Muscle of leg (tissue), 11 donors: Measurements from ENCODE around the gene HS2ST1. TPM values are rescaled to one million over a fixed set of nuclear protein-coding genes. Genes with fewer than 3 reads are reported as not detected.
"Not testable (repeated sequence)": the region's sequence is repeated elsewhere in the genome, so short reads cannot be mapped to it uniquely, and the experiment has no call there.

Experiments used
- DNase-seq: peaks from one replicate; pipeline ENCODE4 v3.0.0; 2013
- H3K27ac ChIP-seq: one replicate; pipeline ENCODE4 v1.5.1; 2013; ENCODE audit warnings: mild to moderate bottlenecking, low read length, control low read depth
- H3K27me3 ChIP-seq: one replicate; pipeline ENCODE4 v1.6.1; 2013; ENCODE audit warnings: low read length; ENCODE audit not compliant: control insufficient read depth, insufficient read depth
- H3K36me3 ChIP-seq: one replicate; pipeline ENCODE4 v1.6.1; 2013; ENCODE audit warnings: low read length; ENCODE audit not compliant: control insufficient read depth, insufficient read depth
- H3K4me1 ChIP-seq: one replicate; pipeline ENCODE4 v1.6.1; 2013; ENCODE audit warnings: low read length; ENCODE audit not compliant: control insufficient read depth, insufficient read depth
- H3K4me3 ChIP-seq: one replicate; pipeline ENCODE4 v1.5.1; 2013; ENCODE audit warnings: low read length, control low read depth
- H3K9me3 ChIP-seq: replicated peaks from 2 replicates; pipeline ENCODE4 v1.6.1; 2013; ENCODE audit warnings: low read depth, low read length; ENCODE audit not compliant: control insufficient read depth
- WGBS: methylation state at CpG from one replicate; pipeline ENCODE4 v1.1.5; 2013; ENCODE audit warnings: missing lambda C conversion rate; ENCODE audit not compliant: insufficient coverage; 5-methylcytosine and 5-hydroxymethylcytosine counted together
- polyA plus RNA-seq, 8 donors: library from polyadenylated mRNA; unstranded; fragments of 120-200 nt; gene quantifications; one replicate each; pipeline versions ENCODE4 v1.2.1 to v1.2.3, GENCODE V29; 2013; ENCODE audit warnings: inconsistent platforms in 1 of 8, low replicate concordance in 1 of 8; ENCODE audit not compliant: insufficient read length in 8 of 8, insufficient read depth in 1 of 8
- total RNA-seq: library from RNA; stranded (reverse); fragments of 120-200 nt; gene quantifications from one replicate; pipeline ENCODE4 v1.2.4, GENCODE V29; 2013

HS2ST1 gene
- total and polyA plus RNA-seq, 9 donors = 12.4 to 25.5 (median 18.9) TPM

DNA sequence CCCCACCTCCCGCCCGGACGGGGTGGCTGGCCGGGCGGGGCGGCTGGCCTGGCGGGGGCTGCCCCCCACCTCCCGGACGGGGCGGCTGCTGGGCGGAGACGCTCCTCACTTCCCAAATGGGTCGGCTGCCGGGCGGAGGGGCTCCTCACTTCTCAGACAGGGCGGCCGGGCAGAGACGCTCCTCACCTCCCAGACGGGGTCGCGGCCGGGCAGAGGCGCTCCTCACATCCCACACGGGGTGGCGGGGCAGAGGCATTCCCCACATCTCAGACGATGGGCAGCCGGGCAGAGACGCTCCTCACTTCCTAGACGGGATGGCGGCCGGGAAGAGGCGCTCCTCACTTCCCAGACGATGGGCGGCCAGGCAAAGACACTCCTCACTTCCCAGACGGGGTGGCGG is 49.4 kb downstream of the HS2ST1 start:
- 95% methylated on average over 15 of the region's 36 CpGs for WGBS
- not testable (repeated sequence) for H3K4me1 ChIP-seq, H3K27me3 ChIP-seq, H3K36me3 ChIP-seq, H3K9me3 ChIP-seq, H3K27ac ChIP-seq, H3K4me3 ChIP-seq, DNase-seq

DNA sequence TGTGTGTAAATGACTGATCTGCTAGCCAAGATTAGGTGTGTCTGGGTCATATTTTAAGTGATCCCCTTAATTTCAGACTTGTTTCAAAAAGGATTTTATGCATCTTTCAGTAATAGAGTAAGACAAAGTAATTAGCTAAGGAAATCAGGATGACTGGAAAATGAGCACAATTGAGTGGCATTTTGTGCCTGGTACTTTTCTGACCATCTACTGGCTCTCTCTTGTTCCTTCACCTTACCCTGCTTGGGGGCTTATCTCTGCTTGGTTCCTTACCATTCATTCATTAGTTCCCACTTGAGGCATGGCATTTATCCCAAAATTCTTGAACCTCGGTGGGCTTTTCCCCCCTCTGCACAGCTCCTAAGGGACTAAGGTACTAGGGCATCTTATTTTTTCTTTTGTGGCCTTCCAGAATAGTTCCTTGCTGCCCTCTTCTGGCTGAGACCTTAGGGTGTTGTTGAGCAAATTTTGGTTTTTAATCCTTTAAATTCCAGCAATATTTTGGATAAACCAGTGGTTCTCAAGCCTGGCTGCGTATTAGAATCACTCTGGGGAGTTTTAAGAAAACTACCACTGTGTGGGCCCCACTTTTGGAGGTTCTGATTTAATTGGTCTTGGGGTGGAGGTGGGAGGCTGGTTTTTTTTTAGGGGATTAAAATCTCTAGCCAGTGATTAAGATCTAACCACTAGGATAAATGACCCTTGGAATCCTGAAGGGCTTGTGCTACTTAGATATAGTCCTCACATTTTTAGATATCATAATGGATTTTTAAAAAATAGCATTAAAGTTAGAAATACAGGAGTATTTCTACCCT is 50.8 kb downstream of the HS2ST1 start:
- Histone ChIP-seq H3K4me1 (no peaks in the 10 kb centered on the region), H3K27me3 (no peaks in the 10 kb centered on the region), H3K27ac (no peak overlapping the region), H3K4me3 (no peak overlapping the region), H3K9me3 (no peaks in the 10 kb centered on the region), H3K36me3 (no peaks in the 10 kb centered on the region)
- peak; percentile 34 for DNase-seq
- no CpG with 5 or more reads among the region's 2 CpGs for WGBS

DNA sequence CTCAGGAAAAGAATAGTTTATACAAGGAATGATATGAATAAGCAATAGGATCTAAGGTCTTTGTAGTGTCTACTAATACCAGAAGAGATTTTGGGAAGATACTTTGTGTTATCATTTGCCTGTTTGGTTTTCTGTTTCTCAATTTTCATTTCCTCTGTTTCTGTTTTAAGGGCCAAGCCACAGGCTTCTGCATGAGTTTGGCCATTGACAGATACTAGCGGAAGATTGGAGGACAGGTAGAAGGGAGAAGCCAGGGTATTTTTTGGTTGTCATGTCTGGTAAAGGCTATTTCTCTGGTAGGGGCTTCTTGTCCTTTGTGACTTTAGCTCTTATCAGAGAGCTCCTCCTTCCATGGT is 51.4 kb downstream of the HS2ST1 start:
- Histone ChIP-seq H3K4me1 (no peaks in the 10 kb centered on the region), H3K9me3 (no peaks in the 10 kb centered on the region), H3K27me3 (no peaks in the 10 kb centered on the region), H3K36me3 (no peaks in the 10 kb centered on the region), H3K4me3 (no peak overlapping the region), H3K27ac (no peak overlapping the region)
- no peak for DNase-seq
- WGBS = 100% methylated on average over 1 of the region's 1 CpG

DNA sequence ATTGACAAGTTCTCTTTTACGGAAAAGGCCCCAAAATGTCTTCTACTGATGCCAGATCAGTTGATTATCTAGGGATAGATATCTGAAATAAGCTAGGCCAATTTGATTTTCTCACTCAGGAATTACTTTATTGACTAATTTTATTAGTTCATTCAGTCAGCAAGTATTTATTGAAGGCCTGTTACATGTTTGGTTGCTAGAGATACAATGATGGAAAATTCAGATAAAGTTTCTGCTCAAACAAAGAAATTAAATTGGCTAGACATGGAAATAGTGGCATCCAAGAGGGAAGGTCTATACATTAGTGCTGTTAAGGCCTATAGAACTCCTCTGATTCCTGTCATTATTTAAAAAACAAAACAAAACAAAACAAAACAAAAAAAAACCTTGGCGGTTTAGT is 56.5 kb downstream of the HS2ST1 start:
- no CpG with 5 or more reads among the region's 2 CpGs for WGBS
- Histone ChIP-seq H3K27ac (no peak overlapping the region), H3K4me1 (no peaks in the 10 kb centered on the region), H3K36me3 (no peaks in the 10 kb centered on the region), H3K9me3 (no peaks in the 10 kb centered on the region), H3K27me3 (no peaks in the 10 kb centered on the region), H3K4me3 (no peak overlapping the region)
- DNase-seq = peak; percentile 8

DNA sequence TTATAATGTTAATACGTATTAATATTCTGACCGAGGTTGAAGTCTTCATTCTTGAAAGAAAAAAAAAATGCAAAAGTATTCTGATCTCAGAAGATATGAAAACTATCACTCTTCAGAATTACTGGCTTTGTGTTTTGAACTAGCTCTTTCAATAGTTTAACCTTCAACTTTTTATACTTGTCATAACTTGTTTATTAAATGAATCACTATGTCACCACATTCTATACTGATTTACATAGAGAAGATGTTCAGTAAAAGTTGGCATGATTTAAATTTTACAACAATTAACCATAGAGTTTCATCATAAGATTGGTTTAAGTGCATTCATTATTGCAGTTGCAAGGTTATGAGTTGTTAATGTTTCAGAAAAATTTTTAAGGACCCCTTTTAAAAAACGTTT is 57.3 kb downstream of the HS2ST1 start:
- no peak for DNase-seq
- H3K36me3 ChIP-seq = no peaks in the 10 kb centered on the region
- no peaks in the 10 kb centered on the region for H3K9me3 ChIP-seq
- H3K4me3 ChIP-seq = no peak overlapping the region
- no peak overlapping the region for H3K27ac ChIP-seq
- H3K4me1 ChIP-seq = no peaks in the 10 kb centered on the region
- no peaks in the 10 kb centered on the region for H3K27me3 ChIP-seq
- WGBS = no CpG with 5 or more reads among the region's 3 CpGs

DNA sequence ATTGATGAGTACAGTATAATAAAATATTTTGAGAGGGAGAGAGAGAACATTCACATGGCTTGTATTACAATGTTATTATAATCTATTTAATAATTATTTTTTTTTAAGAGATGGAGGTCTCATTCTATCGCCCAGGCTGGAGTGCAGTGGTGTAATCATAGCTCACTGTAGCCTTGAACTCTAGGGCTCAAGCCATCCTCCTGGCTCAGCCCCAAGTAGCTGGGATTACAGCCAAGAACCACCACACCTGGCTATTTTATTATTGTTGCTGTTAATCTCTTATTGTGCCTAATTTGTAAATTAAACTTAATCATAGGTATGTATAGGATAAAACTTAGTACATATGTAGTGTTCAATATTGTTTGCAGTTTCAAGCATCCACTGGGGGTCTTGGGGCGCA is 57.8 kb downstream of the HS2ST1 start:
- Histone ChIP-seq H3K4me1 (no peaks in the 10 kb centered on the region), H3K27ac (no peak overlapping the region), H3K36me3 (no peaks in the 10 kb centered on the region), H3K4me3 (no peak overlapping the region), H3K27me3 (no peaks in the 10 kb centered on the region), H3K9me3 (no peaks in the 10 kb centered on the region)
- no CpG with 5 or more reads among the region's 2 CpGs for WGBS
- DNase-seq = no peak

DNA sequence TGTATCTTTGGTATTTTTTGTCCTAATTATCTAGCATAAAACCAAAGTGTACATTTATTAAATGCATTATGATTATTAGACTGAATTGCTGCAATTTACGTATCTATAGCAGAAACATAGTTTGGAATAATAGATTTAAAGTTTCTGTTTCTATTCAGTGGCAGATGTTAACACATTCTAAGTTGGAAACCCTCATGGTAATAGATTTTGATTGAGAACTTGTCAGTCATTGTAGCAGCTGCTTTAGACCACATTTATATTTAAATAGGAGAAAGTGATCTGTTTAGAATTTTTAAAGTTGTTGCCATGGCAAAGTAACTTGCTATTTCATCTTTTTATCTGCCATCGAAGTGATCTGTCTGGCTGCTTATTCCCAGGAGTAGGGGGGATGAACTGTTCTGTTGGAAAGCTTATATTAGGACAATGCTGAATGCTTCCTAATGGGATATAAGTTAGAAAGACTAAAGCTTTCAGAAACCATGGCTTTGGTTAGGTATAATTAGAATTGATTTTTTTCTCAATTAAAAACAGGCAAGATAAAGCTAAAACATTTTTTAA is 61.6 kb downstream of the HS2ST1 start:
- peak overlapping the region; percentile 63 for H3K27ac ChIP-seq
- H3K36me3 ChIP-seq = no peaks in the 10 kb centered on the region

DNA sequence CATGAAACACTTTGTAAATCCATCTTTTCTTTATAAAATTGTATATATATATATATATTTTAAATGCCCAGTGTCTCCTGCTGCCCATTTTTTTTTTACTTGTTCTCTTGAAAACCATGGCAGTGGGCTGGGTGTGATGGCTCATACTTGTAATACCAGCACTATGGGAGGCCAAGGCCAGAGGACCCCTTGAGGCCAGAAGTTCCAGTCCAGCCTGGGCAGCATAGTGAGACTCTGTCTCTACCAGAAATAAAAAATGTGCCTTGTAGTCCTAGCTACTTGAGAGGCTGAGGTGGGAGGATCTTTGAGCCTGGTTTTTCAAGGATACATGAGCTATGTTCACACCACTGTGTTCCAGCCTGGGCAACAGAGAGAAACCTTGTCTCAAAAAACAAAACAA is 62.2 kb downstream of the HS2ST1 start:
- no peaks in the 10 kb centered on the region for H3K27me3 ChIP-seq
- H3K4me1 ChIP-seq = no peaks in the 10 kb centered on the region
- no peaks in the 10 kb centered on the region for H3K9me3 ChIP-seq
- no peaks in the 10 kb centered on the region for H3K36me3 ChIP-seq
- no peak overlapping the region for H3K4me3 ChIP-seq
- no peak overlapping the region for H3K27ac ChIP-seq
- no peak for DNase-seq

More for the DNA sequence above, 61.6 kb downstream of the HS2ST1 start:
- Histone ChIP-seq H3K27me3 (no peaks in the 10 kb centered on the region), H3K4me3 (peak overlapping the region; percentile 12), H3K4me1 (no peaks in the 10 kb centered on the region), H3K9me3 (no peaks in the 10 kb centered on the region)
- peak; percentile 74 for DNase-seq
- no CpG with 5 or more reads among the region's 2 CpGs for WGBS

DNA sequence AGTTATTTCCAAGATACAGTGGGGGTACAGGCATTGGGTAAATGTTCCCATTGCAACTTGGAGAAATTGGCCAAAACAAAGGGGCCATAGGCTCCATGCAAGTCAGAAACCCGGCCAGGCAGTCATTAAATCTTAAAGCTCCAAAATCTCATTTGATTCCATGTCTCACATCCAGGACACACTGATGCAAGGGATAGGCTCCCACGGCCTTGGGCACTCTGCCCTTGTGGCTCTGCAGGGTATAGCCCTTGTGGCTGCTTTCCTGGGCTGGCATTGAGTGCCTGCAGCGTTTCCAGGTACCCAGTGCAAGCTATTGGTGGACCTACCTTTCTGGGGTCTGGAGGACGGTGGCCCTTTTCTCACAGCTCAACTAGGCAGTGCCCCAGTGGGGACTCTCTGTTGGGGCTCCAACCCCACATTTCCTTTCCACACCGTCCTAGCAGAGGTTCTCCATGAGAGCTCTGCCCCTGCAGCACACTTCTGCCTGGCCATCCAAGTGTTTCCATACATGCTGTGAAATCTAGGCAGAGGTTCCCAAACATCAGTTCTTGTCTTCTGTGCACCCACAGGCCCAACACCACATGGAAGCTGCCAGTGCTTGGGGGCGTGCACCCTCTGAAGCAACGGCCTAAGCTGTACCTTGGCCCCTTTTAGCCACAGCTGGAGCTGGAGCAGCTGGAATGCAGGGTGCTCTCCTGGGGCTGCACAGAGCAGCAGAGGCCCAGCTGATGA is 67.2 kb downstream of the HS2ST1 start:
- WGBS = 66% methylated on average over 7 of the region's 7 CpGs
- Histone ChIP-seq H3K36me3 (no peaks in the 10 kb centered on the region), H3K9me3 (no peaks in the 10 kb centered on the region), H3K4me3 (no peak overlapping the region), H3K4me1 (peaks cover 2% of the 10 kb centered on the region), H3K27me3 (no peaks in the 10 kb centered on the region), H3K27ac (no peak overlapping the region)
- DNase-seq = no peak

DNA sequence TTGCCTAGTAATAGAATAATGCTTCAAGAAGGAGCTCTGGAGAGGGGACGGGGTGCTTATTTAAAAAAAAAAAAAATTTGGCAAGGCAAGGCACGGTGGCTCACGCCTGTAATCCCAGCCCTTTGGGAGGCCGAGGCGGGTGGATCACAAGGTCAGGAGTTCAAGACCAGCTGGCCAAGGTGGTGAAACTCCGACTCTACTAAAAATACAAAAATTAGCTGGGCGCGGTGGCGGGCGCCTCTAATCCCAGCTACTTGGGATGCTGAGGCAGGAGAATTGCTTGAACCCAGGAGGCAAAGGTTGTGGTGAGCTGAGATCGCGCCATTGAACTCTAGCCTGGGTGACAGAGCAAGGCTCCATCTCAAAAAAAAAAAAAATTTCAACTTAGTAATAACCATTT is 69.2 kb downstream of the HS2ST1 start:
- not testable (repeated sequence) for H3K36me3 ChIP-seq, DNase-seq, H3K4me3 ChIP-seq, H3K4me1 ChIP-seq, H3K9me3 ChIP-seq, H3K27me3 ChIP-seq, H3K27ac ChIP-seq
- 75% methylated on average over 2 of the region's 12 CpGs for WGBS
